ENCODE results near the gene PRSS33.

PRSS33 gene

DNA sequence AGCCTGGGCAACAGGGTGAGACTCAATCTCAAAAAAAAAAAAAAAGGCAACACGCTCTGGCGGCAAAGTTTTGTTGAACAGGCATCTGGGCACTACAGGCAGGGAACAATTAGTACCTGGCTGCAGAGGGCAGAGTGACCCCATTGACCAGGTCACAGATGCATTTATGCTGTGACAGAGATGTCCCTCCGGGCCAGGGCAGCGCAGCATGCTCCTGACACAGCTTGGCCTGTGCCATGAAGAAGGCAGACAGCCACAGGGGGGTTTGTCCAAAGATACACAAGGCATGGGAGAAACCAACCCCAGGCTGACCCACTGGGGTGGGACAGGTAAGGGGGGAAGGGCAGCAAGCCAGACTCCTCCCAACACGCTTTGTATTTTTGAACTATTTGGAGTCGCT, 42.6 kb downstream of the PRSS33 start:
- in situ Hi-C loops (cut with MboI; ENCODE audit: low sequenced_read_pairs): no loop called here

DNA sequence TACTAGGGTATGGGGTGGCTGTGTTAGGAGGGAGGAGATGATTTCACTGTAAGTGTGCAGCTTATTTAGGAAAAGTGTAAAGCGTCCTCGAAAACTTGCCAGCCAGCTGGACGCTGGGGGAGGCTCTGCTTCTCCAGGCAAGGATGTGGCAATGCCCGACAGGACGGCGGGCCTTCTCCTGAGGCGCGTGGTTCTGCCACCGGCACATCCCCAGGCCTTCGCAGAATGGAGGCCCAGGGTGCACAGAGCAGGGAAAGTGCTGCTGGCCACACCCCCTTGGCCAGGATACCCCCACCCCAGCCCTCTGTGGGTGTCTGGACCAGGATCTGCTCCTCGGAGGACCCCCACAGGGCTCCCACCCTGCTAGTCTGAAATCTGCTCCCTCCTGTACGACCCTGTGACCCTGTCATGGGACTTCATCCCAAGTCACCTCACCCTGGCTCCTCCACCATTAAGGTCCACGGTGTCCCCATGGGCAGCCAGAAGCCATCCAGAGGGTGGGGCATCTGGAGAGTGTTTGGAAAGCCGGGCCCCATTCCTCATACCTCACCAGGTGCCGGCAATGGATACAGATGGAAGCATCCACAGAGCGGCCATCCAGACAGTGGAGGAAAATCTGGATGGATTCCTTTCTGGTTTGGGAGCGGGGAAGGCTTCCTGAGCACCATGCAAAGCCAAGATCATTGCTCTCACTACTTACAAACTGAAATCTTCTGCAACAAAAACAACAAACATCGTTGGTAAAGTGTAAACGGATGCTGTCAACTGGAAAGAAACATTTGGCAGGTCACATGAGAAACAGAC, 44.2 kb downstream of the PRSS33 start:
- in situ Hi-C loops (cut with MboI; ENCODE audit: low sequenced_read_pairs): no loop called here

DNA sequence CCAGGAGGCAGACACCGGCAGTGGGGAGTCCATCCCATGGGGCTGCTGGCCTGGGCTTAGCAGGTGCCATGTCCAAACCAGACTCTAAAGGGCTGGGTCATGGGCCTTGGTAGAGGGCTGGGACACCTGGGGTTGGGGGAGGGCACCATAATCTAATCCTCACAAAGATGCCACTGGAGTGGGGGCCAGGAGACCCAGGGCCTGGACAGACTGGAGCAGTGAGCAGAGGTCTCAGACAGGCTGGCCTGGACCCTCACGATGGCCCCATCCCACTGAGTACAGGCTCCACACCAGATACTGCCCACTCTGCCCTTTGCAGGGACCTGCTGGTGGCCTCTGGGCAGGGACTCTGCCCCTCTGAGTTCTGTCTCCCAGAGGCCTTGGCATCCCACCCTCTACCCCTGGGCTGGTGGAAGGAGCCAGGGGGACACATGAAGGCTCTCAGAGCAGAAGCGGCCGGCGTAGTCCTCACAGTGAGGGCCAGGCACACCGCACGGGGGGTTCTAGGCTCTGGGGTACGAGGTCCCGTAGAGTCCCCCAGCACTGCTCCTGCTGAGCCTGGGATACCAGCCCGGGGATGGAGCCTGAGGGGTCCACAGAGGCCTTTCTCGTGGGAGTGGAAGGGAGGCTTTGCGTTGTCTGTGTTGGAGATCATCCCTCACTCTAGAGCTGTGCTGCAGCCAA, 44.9 kb downstream of the PRSS33 start:
- in situ Hi-C loops (cut with MboI; ENCODE audit: low sequenced_read_pairs): no loop called here

DNA sequence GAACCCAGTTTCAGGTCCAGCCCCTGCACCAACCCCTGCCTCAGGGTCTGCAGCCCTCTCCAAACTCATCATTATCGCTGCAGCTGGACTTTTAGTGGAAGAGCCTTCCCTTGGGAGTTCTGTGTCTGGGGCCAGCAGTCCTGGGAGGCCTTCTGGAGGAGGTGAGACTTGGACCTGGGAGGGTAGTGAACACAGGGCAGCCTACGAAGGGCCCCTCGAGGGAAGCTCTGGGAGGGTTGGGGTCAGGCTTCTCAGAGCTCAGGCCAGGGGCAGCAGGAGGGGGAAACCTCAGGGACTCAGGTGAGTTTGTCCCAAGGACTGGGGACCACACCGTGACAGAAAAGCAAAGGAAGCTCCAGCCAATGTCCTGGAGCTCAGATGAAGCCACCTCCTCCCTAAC, 46.2 kb downstream of the PRSS33 start:
- in situ Hi-C loops (cut with MboI; ENCODE audit: low sequenced_read_pairs): no loop called here

DNA sequence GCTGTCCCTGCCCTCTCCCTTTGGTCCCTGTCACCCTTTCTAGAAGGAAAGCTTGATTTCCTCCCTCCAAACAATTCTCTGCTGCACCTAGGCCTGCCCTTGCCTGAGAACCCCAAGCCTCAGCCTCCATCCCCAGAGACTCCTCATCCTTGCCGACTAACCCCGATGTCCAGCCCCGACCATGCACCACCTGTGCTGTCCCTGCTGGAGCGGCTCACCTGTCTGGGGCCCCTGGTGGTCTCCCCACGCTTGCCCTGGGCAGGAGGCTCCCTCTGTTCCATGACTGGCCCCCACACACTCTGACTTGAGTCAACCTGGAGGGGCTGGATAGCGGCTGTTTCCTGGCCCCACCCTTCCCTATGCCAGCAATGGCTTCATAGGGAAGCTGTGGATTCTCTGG, 46.9 kb downstream of the PRSS33 start:
- in situ Hi-C loops (cut with MboI; ENCODE audit: low sequenced_read_pairs): no loop called here

DNA sequence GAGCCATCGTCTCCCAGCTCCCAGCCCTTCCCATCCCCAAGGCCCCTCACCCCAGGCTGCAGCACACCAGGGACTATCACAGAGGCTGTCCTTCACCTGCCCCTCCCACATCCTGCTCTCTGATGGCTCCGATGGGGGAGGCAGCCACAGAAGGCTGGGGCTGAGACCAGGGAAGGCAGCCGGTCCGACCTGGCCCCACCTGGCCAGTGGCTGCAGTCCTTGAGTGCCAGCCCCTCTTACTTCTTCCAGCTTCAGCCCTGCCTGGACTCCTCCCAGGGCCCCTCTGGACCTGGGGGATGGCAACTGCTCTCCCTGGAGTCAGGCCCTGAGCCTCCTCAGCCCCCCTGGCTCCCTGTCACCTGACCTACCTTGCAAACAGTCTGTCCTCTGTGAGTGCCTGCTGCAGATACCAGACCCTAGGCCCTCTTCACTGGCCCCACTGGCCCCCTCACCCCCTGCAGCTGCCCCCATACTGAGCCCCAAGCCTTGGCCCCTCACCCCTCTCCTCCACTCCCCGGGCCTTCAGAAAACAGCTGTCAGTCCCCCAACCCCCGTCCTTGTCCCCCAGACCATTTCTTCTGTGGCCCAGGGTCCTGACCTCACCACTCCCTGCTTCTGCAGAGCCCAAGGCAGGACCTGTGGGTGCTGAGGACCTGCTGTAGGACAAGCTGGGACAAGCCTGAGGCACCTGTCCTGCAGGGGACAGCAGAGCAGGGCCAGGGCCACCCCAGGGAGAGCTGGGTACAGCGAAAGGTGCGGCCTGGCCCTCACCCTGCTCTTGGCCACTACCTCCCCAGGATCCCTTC, 47.5 kb downstream of the PRSS33 start:
- in situ Hi-C loops (cut with MboI; ENCODE audit: low sequenced_read_pairs): no loop called here

DNA sequence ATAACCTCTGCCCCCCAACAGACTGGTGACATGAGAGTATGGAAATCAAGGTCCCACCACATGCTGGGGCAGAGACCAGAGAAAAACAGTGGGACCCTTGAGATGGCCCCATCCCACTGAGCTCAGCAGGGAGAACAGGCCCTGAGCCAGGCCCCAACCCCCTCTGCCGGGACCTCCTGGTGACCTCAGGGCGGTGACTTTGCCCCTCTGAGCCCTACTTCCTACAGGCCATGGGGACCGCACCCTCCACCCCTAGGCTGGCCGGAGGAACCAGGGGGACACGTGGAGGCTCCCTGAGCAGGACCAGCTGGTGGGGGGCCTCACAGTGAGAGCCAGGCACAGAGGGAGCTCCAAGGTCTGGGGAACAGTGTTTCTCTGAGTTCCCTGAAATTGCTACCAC, 48.7 kb downstream of the PRSS33 start:
- in situ Hi-C loops (cut with MboI; ENCODE audit: low sequenced_read_pairs): no loop called here

DNA sequence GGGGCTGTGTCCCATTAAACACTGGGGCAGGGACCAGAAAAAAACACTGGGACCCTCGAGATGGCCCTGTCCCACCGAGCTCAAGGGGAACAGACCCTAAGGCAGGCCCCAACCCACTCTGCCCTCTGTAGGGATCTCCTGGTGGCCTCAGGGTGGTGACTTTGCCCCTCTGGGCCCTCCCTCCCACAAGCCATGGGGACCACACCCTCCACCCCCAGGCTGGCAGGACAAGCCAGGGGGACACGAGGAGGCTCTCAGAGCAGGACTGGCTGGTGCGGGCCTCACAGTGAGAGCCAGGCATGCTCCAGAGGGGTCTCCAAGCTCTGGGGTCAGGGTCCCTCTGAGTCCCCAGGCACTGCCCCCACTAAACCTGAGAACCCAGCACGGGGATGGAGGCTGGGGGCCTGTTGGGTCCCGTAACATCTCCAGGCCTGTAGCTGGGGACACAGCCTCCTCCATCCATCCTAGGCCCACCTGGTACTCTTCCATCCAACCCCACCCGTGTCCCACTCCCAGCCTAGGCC, 49.4 kb downstream of the PRSS33 start:
- in situ Hi-C loops (cut with MboI; ENCODE audit: low sequenced_read_pairs): no loop called here

DNA sequence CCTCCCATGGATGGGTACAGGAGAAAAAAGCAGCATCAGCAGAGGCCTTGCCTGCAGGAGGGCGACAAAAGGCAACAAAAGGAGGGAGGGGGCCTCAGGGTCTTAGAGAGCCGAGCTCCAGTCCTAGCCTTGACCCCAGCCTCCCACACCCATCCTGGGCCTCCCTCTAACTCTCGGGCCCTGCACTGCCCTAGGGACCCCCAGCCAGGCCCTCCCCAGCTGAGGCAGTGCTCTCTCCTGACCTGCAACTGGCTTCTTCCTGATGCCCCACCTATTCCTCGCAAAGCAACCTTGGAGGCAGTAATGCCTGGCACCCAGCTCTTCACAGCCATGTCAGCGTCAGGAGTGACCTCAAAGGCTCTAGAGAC, 50.1 kb downstream of the PRSS33 start:
- in situ Hi-C loops (cut with MboI; ENCODE audit: low sequenced_read_pairs): no loop called here

DNA sequence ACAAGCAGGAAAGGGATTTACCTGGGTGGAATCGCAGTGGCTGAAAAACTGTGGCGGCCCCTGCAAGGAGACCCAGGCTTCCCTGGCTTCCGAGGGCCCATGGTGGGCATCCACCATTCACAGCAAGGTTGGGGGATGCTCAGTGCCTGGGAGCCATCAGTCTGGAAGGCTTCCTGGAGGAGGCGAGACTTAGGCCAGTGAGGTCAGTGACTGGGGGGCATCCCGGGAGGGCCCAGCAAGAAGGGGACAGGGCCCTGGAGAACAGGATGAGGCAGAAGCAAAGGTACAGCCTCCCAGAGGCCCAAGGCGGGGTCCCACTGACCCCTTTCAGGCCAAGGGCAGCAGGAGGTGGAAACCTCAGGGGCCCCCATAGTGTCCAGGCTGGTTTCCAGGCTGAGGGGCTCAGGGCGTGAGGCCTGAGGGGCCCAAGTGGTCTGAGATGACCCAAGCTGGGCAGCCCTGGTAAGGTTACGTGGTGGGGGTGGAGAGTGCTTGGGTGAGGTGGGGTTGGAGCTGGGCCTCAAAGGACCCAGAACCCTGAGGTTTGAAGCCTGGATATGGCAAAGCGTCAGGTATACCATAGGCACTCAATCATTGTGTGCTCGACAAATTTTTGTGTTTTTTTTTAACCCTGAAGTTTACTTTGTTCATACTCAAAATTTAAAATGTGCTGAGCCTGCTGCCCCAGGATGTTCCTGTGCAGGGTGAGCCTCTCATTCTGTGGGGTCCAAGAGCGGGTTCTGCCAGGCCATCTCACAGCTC, 50.7 kb downstream of the PRSS33 start:
- in situ Hi-C loops (cut with MboI; ENCODE audit: low sequenced_read_pairs): no loop called here

DNA sequence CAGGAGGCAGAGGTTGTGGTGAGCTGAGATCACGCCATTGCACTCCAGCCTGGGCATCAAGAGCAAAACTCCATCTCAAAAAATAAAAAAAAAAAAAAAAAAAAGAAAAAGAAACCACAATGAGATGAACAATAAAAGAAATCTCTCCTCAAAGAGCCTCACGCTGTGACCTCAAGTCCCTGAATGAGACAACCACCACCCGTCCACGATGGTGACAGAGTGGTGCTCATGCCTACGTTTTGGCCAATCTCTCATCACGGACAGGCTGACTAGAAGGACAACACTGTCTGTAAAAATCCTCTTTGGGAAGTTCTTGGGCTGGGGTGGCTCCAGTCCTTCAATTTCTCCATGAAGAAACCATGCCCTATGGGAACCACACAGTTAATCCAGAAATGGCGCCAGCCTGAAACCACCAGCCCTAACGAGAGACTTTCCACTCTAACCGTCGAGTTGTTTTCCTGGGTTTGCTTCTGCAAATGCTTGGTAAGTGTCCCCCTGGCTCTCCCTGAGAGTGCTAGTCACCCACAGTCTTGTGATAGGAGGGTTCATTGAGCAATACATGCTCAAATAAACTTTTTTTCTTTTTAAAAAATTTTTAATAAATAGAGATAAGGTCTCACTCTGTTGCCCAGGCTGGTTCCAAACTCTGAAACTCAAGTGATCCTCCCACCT, 52.4 kb downstream of the PRSS33 start:
- in situ Hi-C loops (cut with MboI; ENCODE audit: low sequenced_read_pairs): no loop called here

Measured in HL-60/S4 treated with retinoic acid at 250 ng/mL for 4 days and 3 days (cell line).